ENCODE results near the gene S100A7.

- TF ChIP-seq MXI1 (conservative IDR thresholded peaks at IDR 0.05; ENCODE audit: poor library complexity, severe bottlenecking) (no peak), CTCF (IDR thresholded peaks at IDR 0.05; ENCODE audit: poor library complexity, severe bottlenecking) (no peak), EP300 (conservative IDR thresholded peaks at IDR 0.05; ENCODE audit: poor library complexity, severe bottlenecking) (no peak)
Observed at GRCh38 chr1:153506831-153507413, 46.5 kb upstream of the S100A7 start.

Measured in neural cell (in vitro differentiated cells).